ENCODE data around the gene SNAPC2. TPM values are rescaled to one million over a fixed set of nuclear protein-coding genes. Genes with fewer than 3 reads are reported as not detected.
"Not testable (repeated sequence)": the region's sequence is repeated elsewhere in the genome, so short reads cannot be mapped to it uniquely, and the experiment has no call there.

SNAPC2 gene
- total RNA-seq, 6 experiments from 2014 or later, result 22.3 to 27.1 (median 25.2) TPM

GRCh38 chr19:7885818-7886217, 34.3 kb upstream of the SNAPC2 start:
- peaks cover 4% of the 10 kb centered on the region for H3K27me3 Mint-ChIP-seq (ENCODE audit: insufficient read depth)
- H3K9me3 Mint-ChIP-seq, result no peaks in the 10 kb centered on the region
- DNase-seq, result no peak
- peaks cover 8% of the 10 kb centered on the region; the same call in 1 of the 2 replicates for H3K4me1 Mint-ChIP-seq (ENCODE audit: low read depth)
- no peak for TF ChIP-seq CTCF (IDR thresholded peaks at IDR 0.05)
- no peak overlapping the region for H3K4me3 Mint-ChIP-seq
- no peak overlapping the region for H3K27ac Mint-ChIP-seq
- no peaks in the 10 kb centered on the region for H3K36me3 Mint-ChIP-seq (ENCODE audit: low read depth)

GRCh38 chr19:7887408-7888144, 32.6 kb upstream of the SNAPC2 start:
- Mint-ChIP-seq H3K27me3 (ENCODE audit: insufficient read depth) (peaks cover 4% of the 10 kb centered on the region), H3K4me3 (no peak overlapping the region; the same call in 1 of the 2 replicates), H3K27ac (no peak overlapping the region), H3K4me1 (ENCODE audit: low read depth) (peaks cover 8% of the 10 kb centered on the region; the same call in 1 of the 2 replicates), H3K9me3 (no peaks in the 10 kb centered on the region), H3K36me3 (ENCODE audit: low read depth) (no peaks in the 10 kb centered on the region)
- no peak for TF ChIP-seq CTCF (IDR thresholded peaks at IDR 0.05)
- no peak for DNase-seq

GRCh38 chr19:7888145-7888825, 31.9 kb upstream of the SNAPC2 start, which contains the start of gene LRRC8E:
TSS of gene LRRC8E (plus strand) at chr19:7888510. CDS start at chr19:7895604, 7,094 bp downstream.
- Mint-ChIP-seq H3K36me3 (ENCODE audit: low read depth) (no peaks in the 10 kb centered on the region), H3K27me3 (ENCODE audit: insufficient read depth) (peaks cover 4% of the 10 kb centered on the region), H3K9me3 (no peaks in the 10 kb centered on the region), H3K27ac (peak within 1 kb of the TSS; percentile 78), H3K4me3 (peak within 1 kb of the TSS; percentile 82), H3K4me1 (ENCODE audit: low read depth) (peaks cover 8% of the 10 kb centered on the region; the same call in 1 of the 2 replicates)
- no peak for TF ChIP-seq CTCF (IDR thresholded peaks at IDR 0.05)
- peak; percentile 60 for DNase-seq

- no peak for TF ChIP-seq CTCF (IDR thresholded peaks at IDR 0.05)
- Mint-ChIP-seq H3K27me3 (ENCODE audit: insufficient read depth) (peaks cover 3% of the 10 kb centered on the region), H3K27ac (peak overlapping the region; percentile 78), H3K36me3 (ENCODE audit: low read depth) (no peaks in the 10 kb centered on the region), H3K4me3 (peak overlapping the region; percentile 82), H3K9me3 (no peaks in the 10 kb centered on the region), H3K4me1 (ENCODE audit: low read depth) (peaks cover 5% of the 10 kb centered on the region; the same call in 1 of the 2 replicates)
- DNase-seq, result no peak
Measured at GRCh38 chr19:7888826-7889217, 31.3 kb upstream of the SNAPC2 start.

- H3K9me3 Mint-ChIP-seq; H3K27ac Mint-ChIP-seq; H3K27me3 Mint-ChIP-seq (ENCODE audit: insufficient read depth); DNase-seq; H3K4me1 Mint-ChIP-seq (ENCODE audit: low read depth); H3K4me3 Mint-ChIP-seq; H3K36me3 Mint-ChIP-seq (ENCODE audit: low read depth): not testable (repeated sequence)
Measured at GRCh38 chr19:7893362-7894101, 26.6 kb upstream of the SNAPC2 start.
